Stimulated activated CD8-positive, alpha-beta memory T cell treated with anti-CD3 and anti-CD28 coated beads, Interleukin-7, amount 100 ng/mL, for 4 hours (primary cell): ENCODE measurements around the gene NKAIN4.

Experiments
- DNase-seq, 2 donors: peaks; one replicate each; pipeline ENCODE4 v3.0.0-alpha.2; 2020; ENCODE audit warnings: low read depth in 2 of 2

NKAIN4 gene

GRCh38 chr20:63288581-63289251, 34.5 kb upstream of the NKAIN4 start:
- no peak for DNase-seq

DNA sequence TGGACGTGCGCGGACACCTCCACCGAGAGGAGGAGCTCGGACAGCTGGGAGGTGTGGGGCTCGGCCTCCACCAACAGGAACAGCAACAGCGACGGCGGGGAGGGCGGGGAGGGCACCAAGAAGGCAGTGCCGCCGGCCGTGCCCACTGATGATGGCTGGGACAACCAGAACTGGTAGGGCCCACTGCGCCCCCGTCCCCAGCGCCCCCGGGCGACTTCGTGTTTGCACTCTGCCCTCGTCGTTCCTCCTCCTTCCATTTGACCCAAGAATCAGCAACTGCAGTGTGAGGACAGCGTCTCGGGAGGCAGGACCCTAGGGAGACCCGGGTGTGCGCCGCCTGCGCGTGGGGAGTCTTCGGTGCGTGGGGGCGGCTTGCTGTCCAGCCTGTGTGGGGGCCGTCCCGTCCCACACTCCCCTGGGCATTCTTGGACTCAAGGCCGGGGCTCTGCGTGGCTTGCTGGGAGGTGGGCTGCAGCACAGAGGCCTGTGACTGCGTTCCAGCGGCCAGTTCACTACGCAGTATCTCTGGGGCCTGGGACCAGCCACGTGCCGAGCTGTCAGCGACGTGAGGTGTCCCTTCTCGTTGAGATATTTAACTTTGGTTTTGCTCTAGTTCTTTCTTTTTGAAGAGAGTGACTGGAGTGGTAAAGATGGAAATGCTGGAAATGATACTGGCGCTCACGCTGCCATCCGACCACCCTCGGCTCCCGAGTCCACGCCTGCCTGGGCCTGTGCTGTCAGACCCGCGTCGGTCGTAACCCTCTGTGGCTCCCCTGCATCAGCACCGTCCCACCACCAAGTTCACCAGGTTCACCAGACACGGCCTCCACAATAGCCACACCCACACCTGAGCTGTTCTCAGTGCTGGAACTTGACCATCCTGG, 33.7 kb upstream of the NKAIN4 start:
- DNase-seq: no peak

DNA sequence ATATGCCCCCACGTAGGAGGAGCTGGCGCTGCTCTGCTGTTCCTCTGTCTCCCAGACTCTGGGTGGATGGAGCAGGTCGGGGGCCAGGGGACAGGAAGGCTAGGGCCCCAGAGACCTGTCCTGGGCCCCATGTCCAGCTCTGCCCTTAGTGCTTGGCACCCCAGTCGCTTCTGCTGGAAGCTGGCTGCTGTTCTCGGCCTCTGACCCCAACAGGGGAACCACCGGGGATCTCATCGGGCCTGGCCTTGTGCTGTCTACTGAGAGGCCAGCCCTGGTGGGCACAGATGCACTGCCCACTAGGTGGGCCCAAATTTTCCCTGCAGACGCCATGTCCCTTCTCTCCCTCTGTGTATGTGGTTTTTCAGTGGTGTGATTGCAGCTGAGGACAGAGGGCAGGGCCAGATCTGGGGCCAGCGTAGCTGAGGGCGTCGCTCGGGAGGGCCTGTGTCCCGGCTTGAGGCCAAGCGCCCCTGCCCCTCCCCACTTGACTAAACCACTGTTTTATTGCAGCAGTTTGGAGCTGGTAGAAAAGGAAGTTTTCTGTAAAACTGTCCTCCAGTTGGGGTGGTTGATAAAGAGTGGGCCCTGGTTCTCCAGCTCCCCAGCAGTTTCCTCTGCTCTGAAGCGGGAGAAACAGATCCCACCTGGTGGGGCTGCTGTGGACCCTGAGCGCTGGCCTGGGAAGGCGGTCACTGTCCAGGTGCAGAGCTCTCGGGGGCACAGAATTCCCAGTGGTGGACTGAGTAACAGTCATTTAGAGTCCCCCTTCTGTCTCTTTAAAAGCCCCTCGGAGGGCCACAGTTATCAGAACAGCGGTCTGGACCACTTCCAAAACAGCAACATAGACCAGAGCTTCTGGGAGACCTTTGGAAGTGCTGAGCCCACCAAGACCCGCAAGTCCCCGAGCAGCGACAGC, 32.8 kb upstream of the NKAIN4 start:
- no peak for DNase-seq

- no peak for DNase-seq
These were observed 31.7 kb upstream of the NKAIN4 start for GRCh38 chr20:63285636-63286615.

GRCh38 chr20:63284981-63285524, 30.8 kb upstream of the NKAIN4 start:
- no peak for DNase-seq

- no peak for DNase-seq
These were observed 30.3 kb upstream of the NKAIN4 start for GRCh38 chr20:63284544-63284949.

DNA sequence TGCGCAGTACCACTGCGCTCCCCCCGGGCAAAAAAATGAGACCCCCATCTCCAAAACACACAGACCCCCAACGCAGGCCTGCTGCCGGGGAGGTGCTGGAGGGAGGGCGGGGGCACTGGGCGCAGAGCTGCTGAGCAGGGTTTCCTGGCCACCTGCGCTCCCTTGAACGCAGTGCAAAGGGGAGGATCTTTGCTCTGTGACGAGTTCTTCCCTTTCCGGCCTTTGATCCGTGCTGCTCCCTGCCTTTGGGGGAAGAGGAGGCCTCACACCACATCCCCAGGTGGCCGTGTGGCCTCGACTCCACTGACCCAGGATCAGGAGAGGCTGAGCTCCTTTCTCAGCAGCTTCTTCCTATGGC, 29.8 kb upstream of the NKAIN4 start:
- no peak for DNase-seq

- DNase-seq: no peak
These were observed 29.3 kb upstream of the NKAIN4 start for GRCh38 chr20:63283397-63284082.

DNA sequence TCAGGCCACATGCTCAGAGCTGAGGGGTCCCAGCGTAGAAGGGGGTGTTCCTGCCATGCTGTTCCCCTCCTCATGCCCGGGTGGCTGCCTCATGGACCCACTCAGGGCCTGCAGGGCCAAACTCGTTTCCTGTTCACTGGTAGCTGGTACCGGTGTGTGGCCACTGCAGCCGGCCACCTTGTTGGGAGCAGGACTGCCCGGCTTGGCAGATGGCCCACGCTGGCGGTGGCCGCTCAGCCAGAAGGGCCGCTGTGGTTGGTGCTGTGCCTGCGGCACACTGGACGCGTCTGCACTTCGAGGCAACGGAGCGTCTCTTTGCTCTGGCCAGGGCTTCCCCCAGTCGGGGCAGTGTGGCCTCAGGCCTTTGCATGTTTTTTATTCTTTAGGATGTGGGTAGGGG, 28.7 kb upstream of the NKAIN4 start:
- no peak for DNase-seq

DNA sequence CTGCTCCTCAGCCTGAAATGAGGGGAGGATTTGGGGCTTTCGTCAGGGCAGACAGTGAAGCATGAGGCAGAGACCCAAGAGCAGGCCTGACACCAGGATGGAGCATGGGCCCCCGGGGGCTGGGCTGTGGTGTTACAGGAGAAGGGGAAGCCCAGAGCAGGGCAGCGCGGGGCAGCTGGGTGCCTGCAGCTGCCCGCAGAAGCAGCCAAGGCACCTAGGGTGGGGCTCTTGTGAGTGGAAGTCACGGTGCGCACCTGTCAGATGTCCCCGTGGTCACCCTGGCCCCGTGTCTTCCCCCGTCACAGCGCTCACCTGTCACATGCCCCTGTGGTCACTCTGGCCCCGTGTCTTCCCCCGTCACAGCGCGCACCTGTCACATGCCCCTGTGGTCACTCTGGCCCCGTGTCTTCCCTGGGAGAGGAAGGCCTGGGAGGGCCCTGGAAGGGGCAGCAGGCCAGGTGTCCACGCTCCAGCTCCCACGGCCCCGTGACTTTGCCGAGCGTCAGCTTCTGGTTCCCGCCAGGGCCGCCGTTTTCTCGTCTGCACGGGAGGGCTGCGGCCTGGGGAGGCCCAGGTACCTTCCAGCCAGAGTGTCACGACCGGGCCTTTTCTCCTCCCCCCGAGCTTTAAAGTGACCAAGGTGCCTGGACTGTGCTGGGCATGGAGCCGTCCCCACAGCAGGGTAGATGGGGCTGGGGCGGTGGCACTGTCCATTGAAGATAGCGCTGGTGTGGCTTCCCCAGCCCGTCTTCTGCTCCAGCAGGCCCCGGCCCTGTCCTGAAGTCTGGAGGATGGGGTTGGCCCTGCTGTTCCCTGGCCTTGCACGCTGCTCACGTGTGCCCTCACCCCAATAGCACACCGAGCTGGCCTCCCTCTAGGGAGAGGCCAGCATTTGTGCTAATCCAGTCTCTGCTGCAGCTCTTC, 27.7 kb upstream of the NKAIN4 start:
- no peak for DNase-seq

DNA sequence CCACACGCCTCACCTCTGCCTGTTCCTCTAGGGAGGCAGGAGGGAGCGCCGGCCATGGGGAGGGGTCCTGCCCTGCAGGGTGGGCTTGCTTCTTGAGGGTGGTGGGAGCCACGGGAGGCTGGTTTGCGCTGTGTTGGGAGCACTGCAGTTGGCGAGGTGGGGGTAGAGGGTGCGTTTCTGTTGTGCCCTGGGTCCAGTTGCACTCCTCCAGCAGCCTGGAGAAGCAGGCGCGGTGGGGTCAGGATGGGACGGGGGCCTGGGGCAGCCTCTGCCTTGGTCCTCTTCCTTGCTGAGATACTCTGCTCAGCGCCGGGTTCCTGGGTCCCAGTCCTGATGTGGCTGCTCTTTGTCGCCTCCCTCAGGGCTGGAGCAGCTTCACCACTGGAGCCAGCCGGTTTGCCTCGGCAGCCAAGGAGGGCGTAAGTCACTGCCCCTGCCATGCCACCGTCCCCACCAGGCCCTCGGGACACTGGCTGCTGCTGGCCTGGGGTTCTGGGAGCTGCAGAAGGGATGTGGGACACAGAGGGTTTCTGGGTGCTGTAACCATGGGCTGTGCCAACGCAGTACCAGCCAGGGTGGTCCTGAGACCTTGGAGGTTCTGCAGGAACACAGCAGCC, 26.8 kb upstream of the NKAIN4 start:
- DNase-seq: no peak

GRCh38 chr20:63280371-63280770, 26.1 kb upstream of the NKAIN4 start:
- DNase-seq: no peak

GRCh38 chr20:63279931-63280330, 25.7 kb upstream of the NKAIN4 start:
- DNase-seq: no peak

DNA sequence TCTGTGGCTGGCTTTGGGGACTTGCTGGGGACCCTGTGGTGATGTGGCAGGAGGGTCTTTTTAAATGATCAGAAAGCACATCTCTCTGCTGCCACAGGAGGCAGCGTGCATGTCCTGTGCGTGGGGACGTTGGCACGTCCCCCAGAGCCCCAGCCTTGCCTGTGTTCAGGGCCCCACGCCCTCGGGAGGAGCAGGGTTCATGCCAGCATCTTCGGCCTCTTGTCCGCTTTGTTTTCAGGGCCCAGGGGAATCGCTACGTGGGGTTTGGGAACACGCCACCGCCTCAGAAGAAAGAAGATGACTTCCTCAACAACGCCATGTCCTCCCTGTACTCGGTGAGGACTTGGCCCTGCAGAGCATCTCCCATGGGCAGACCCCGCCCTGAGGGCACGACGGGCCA, 24.4 kb upstream of the NKAIN4 start:
- no peak for DNase-seq

- no peak for DNase-seq
These were observed 23.4 kb upstream of the NKAIN4 start for GRCh38 chr20:63277466-63278272.

GRCh38 chr20:63276956-63277355, 22.7 kb upstream of the NKAIN4 start:
- no peak for DNase-seq

DNA sequence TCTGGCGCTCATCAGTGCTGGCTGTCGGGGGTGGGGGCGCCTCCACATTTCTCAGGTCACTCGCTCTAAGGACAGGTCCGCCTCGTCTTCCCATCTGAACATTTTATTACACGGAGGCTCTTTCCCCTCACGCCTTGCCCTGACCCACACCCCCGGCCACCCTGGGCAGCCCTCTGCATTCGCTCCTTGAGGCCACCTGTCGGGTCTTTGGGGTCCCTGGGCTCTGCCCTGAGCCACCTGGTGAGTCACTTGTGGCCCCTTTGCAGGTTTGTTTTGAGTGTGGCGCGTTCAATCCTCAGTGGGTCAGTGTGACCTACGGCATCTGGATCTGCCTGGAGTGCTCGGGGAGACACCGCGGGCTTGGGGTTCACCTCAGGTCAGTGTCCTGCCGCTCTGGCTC, 21.6 kb upstream of the NKAIN4 start:
- DNase-seq: no peak
